Measurements from ENCODE around the gene PAGE1. TPM values are rescaled to one million over a fixed set of nuclear protein-coding genes. Genes with fewer than 3 reads are reported as not detected.
"Not testable (repeated sequence)": the region's sequence is repeated elsewhere in the genome, so short reads cannot be mapped to it uniquely, and the experiment has no call there.

Gene PAGE1, protein sequence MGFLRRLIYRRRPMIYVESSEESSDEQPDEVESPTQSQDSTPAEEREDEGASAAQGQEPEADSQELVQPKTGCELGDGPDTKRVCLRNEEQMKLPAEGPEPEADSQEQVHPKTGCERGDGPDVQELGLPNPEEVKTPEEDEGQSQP
- total RNA-seq, result not detected in 2 replicates
- total RNA-seq (2013), result not detected
- polyA plus RNA-seq, result not detected in 2 replicates
- polyA minus RNA-seq, result not detected in 2 replicates

- H3K9me3 Mint-ChIP-seq (ENCODE audit: insufficient read depth), result no peaks in the 10 kb centered on the region
- ATAC-seq (ENCODE audit: low read depth) (no peak), DNase-seq (no peak)
- no peaks in the 10 kb centered on the region for H3K79me2 ChIP-seq (ENCODE audit: control insufficient read depth, insufficient read depth, low read length)
- H4K20me1 ChIP-seq (ENCODE audit: control insufficient read depth, insufficient read depth, low read length, poor library complexity, severe bottlenecking), result no peaks in the 10 kb centered on the region
- H3K27me3 Mint-ChIP-seq, result peaks cover 3% of the 10 kb centered on the region
- H3K27ac ChIP-seq (ENCODE audit: low read length in 2 of 2), result no peak within 1 kb of the TSS
- no peak within 1 kb of the TSS for H3K4me2 ChIP-seq (replicated peaks; ENCODE audit: low read depth, low read length, poor library complexity, severe bottlenecking)
- no peaks in the 10 kb centered on the region for H3K27me3 ChIP-seq (replicated peaks in 1 of 4; ENCODE audit: control extremely low read depth in 1 of 4, control insufficient read depth in 3 of 4, insufficient read depth in 4 of 4, low read length in 3 of 4)
- no peak within 1 kb of the TSS for H3K4me3 ChIP-seq (ENCODE audit: control extremely low read depth in 1 of 5, extremely low read depth in 1 of 5, insufficient read depth in 1 of 5, low read depth in 2 of 5, low read length in 4 of 5)
- no peaks in the 10 kb centered on the region for H3K4me1 Mint-ChIP-seq
- H2AFZ ChIP-seq (ENCODE audit: insufficient read depth, low read depth, low read length, poor library complexity, severe bottlenecking), result no peak within 1 kb of the TSS
- H3K9ac ChIP-seq (ENCODE audit: low read length), result no peak within 1 kb of the TSS
- H3K36me3 ChIP-seq (replicated peaks in 1 of 2; ENCODE audit: control extremely low read depth in 1 of 2, control insufficient read depth in 1 of 2, extremely low read depth in 1 of 2, insufficient read depth in 2 of 2, low read length in 1 of 2), result no peaks in the 10 kb centered on the region
- ChIA-PET POLR2A (no interaction called here), CTCF (no interaction called here)
- H3K27ac Mint-ChIP-seq, result no peak within 1 kb of the TSS
- intact Hi-C loops (cut with micrococcal nuclease), result no loop called here
- 94% methylated on average over 13 of the region's 38 CpGs for WGBS (ENCODE audit: insufficient coverage)
- H3K9me3 ChIP-seq (ENCODE audit: control extremely low read depth in 1 of 3, control insufficient read depth in 2 of 3, insufficient read depth in 1 of 3, low read length in 2 of 3), result peaks cover 0 to 8% (median 0%) of the 10 kb centered on the region in 3 donors
- H3K4me3 Mint-ChIP-seq, result no peak within 1 kb of the TSS
- no peaks in the 10 kb centered on the region for H3K4me1 ChIP-seq (ENCODE audit: control insufficient read depth in 2 of 2, insufficient read depth in 2 of 2, low read length in 2 of 2)
- TF ChIP-seq EZH2 (IDR thresholded peaks at IDR 0.05; ENCODE audit: borderline replicate concordance, insufficient read depth, low read depth, low read length, poor library complexity, severe bottlenecking) (no peak), CTCF (IDR thresholded peaks at IDR 0.05) (no peak)
Observed at GRCh38 chrX:49695276-49696180, at the start of gene PAGE1. Gene PAGE1 (minus strand): TSS chrX:49695984. CDS start chrX:49694770, 1,214 bp downstream.

GRCh38 chrX:49741501-49741900 is 45.7 kb upstream of the PAGE1 start:
- ATAC-seq (ENCODE audit: low read depth); H3K9me3 Mint-ChIP-seq (ENCODE audit: insufficient read depth); DNase-seq; H3K4me1 ChIP-seq (ENCODE audit: control insufficient read depth in 2 of 2, insufficient read depth in 2 of 2, low read length in 2 of 2); intact Hi-C loops (cut with micrococcal nuclease); H3K79me2 ChIP-seq (ENCODE audit: control insufficient read depth, insufficient read depth, low read length); H3K4me3 ChIP-seq (ENCODE audit: control extremely low read depth in 1 of 5, extremely low read depth in 1 of 5, insufficient read depth in 1 of 5, low read depth in 2 of 5, low read length in 4 of 5); H3K4me2 ChIP-seq (replicated peaks; ENCODE audit: low read depth, low read length, poor library complexity, severe bottlenecking); H3K9ac ChIP-seq (ENCODE audit: low read length); H3K4me1 Mint-ChIP-seq; H3K9me3 ChIP-seq (ENCODE audit: control extremely low read depth in 1 of 3, control insufficient read depth in 2 of 3, insufficient read depth in 1 of 3, low read length in 2 of 3); H3K36me3 ChIP-seq (replicated peaks in 1 of 2; ENCODE audit: control extremely low read depth in 1 of 2, control insufficient read depth in 1 of 2, extremely low read depth in 1 of 2, insufficient read depth in 2 of 2, low read length in 1 of 2); H3K27me3 Mint-ChIP-seq; H3K27me3 ChIP-seq (replicated peaks in 1 of 4; ENCODE audit: control extremely low read depth in 1 of 4, control insufficient read depth in 3 of 4, insufficient read depth in 4 of 4, low read length in 3 of 4); H3K27ac Mint-ChIP-seq; POLR2A ChIA-PET; H3K4me3 Mint-ChIP-seq; H3K27ac ChIP-seq (ENCODE audit: low read length in 2 of 2); H2AFZ ChIP-seq (ENCODE audit: insufficient read depth, low read depth, low read length, poor library complexity, severe bottlenecking); CTCF ChIA-PET; H4K20me1 ChIP-seq (ENCODE audit: control insufficient read depth, insufficient read depth, low read length, poor library complexity, severe bottlenecking): not testable (repeated sequence)
- WGBS (ENCODE audit: insufficient coverage), result 100% methylated on average over 1 of the region's 1 CpG

All from B cell (primary cell).